DMS 273 (cell line): Measurements from ENCODE around the gene ZCCHC9.
"Not testable (repeated sequence)": the region's sequence is repeated elsewhere in the genome, so short reads cannot be mapped to it uniquely, and the experiment has no call there.

Experiments used
- DNase-seq: peaks from one replicate; lab custom pipeline; 2025; ENCODE audit not compliant: unreplicated experiment; lab: John Stamatoyannopoulos, UW

ZCCHC9 gene

GRCh38 chr5:81305785-81306184 is 4.4 kb downstream of the ZCCHC9 start:
- no peak for DNase-seq

GRCh38 chr5:81308836-81309235 is 7.4 kb downstream of the ZCCHC9 start:
- DNase-seq, result no peak

GRCh38 chr5:81310402-81311063 is 9.1 kb downstream of the ZCCHC9 start:
- DNase-seq, result no peak

GRCh38 chr5:81313278-81313677 is 11.9 kb downstream of the ZCCHC9 start:
- DNase-seq, result no peak

- DNase-seq, result no peak
Observed at GRCh38 chr5:81313686-81314085, 12.3 kb downstream of the ZCCHC9 start.

GRCh38 chr5:81314581-81314980 is 13.2 kb downstream of the ZCCHC9 start:
- no peak for DNase-seq

- no peak for DNase-seq
Observed at GRCh38 chr5:81315336-81315735, 13.9 kb downstream of the ZCCHC9 start.

- no peak for DNase-seq
Observed at GRCh38 chr5:81315830-81316229, 14.4 kb downstream of the ZCCHC9 start.

GRCh38 chr5:81316571-81316970 is 15.2 kb downstream of the ZCCHC9 start:
- DNase-seq, result no peak

GRCh38 chr5:81317536-81317935 is 16.1 kb downstream of the ZCCHC9 start:
- no peak for DNase-seq

- no peak for DNase-seq
Observed at GRCh38 chr5:81326554-81326953, 25.2 kb downstream of the ZCCHC9 start.

GRCh38 chr5:81334304-81335061 is 33.1 kb downstream of the ZCCHC9 start:
- DNase-seq, result no peak

- DNase-seq, result no peak
Observed at GRCh38 chr5:81335946-81336345, 34.6 kb downstream of the ZCCHC9 start.

GRCh38 chr5:81336556-81336955 is 35.2 kb downstream of the ZCCHC9 start:
- DNase-seq, result no peak

GRCh38 chr5:81337803-81338202 is 36.4 kb downstream of the ZCCHC9 start:
- no peak for DNase-seq

GRCh38 chr5:81338213-81338612 is 36.8 kb downstream of the ZCCHC9 start:
- not testable (repeated sequence) for DNase-seq

GRCh38 chr5:81344736-81345135 is 43.3 kb downstream of the ZCCHC9 start:
- DNase-seq, result no peak

- DNase-seq, result no peak
Observed at GRCh38 chr5:81345411-81346003, 44.1 kb downstream of the ZCCHC9 start.

GRCh38 chr5:81349161-81349560 is 47.8 kb downstream of the ZCCHC9 start:
- DNase-seq, result no peak

GRCh38 chr5:81350507-81350906 is 49.1 kb downstream of the ZCCHC9 start:
- DNase-seq, result no peak

GRCh38 chr5:81353189-81353588 is 51.8 kb downstream of the ZCCHC9 start:
- no peak for DNase-seq

- no peak for DNase-seq
Observed at GRCh38 chr5:81354093-81354492, 52.7 kb downstream of the ZCCHC9 start.
